ENCODE data around the gene SH3RF1.

Gene SH3RF1

GRCh38 chr4:169163495-169163894, 107.3 kb downstream of the SH3RF1 start:
- DNase-seq (ENCODE audit: low read depth), result no peak

- DNase-seq (ENCODE audit: low read depth), result no peak
These were observed 109.9 kb downstream of the SH3RF1 start for GRCh38 chr4:169160825-169161224.

GRCh38 chr4:169159624-169160171, 111.1 kb downstream of the SH3RF1 start:
- no peak for DNase-seq (ENCODE audit: low read depth)

- DNase-seq (ENCODE audit: low read depth), result no peak
These were observed 111.9 kb downstream of the SH3RF1 start for GRCh38 chr4:169158861-169159260.

GRCh38 chr4:169158046-169158445, 112.7 kb downstream of the SH3RF1 start:
- DNase-seq (ENCODE audit: low read depth), result no peak

- DNase-seq (ENCODE audit: low read depth), result no peak
These were observed 114.4 kb downstream of the SH3RF1 start for GRCh38 chr4:169156392-169156791.

- no peak for DNase-seq (ENCODE audit: low read depth)
These were observed 116.6 kb downstream of the SH3RF1 start for GRCh38 chr4:169154121-169154520.

- DNase-seq (ENCODE audit: low read depth), result no peak
These were observed 117.2 kb downstream of the SH3RF1 start for GRCh38 chr4:169153481-169154087.

- DNase-seq (ENCODE audit: low read depth), result no peak
These were observed 117.9 kb downstream of the SH3RF1 start for GRCh38 chr4:169152899-169153298.

GRCh38 chr4:169152098-169152497, 118.7 kb downstream of the SH3RF1 start:
- no peak for DNase-seq (ENCODE audit: low read depth)

GRCh38 chr4:169151671-169152070, 119.1 kb downstream of the SH3RF1 start:
- no peak for DNase-seq (ENCODE audit: low read depth)

GRCh38 chr4:169150806-169151205, 120.0 kb downstream of the SH3RF1 start:
- DNase-seq (ENCODE audit: low read depth), result no peak

GRCh38 chr4:169148885-169149284, 121.9 kb downstream of the SH3RF1 start:
- no peak for DNase-seq (ENCODE audit: low read depth)

GRCh38 chr4:169147191-169147590, 123.6 kb downstream of the SH3RF1 start:
- DNase-seq (ENCODE audit: low read depth), result no peak

GRCh38 chr4:169144061-169144600, 126.6 kb downstream of the SH3RF1 start:
- DNase-seq (ENCODE audit: low read depth), result no peak

GRCh38 chr4:169143335-169143734, 127.4 kb downstream of the SH3RF1 start:
- no peak for DNase-seq (ENCODE audit: low read depth)

GRCh38 chr4:169142906-169143305, 127.8 kb downstream of the SH3RF1 start:
- DNase-seq (ENCODE audit: low read depth), result no peak

- DNase-seq (ENCODE audit: low read depth), result no peak
These were observed 128.4 kb downstream of the SH3RF1 start for GRCh38 chr4:169142391-169142790.

GRCh38 chr4:169139021-169139420, 131.7 kb downstream of the SH3RF1 start:
- DNase-seq (ENCODE audit: low read depth), result no peak

GRCh38 chr4:169137558-169137920, 133.2 kb downstream of the SH3RF1 start:
- DNase-seq (ENCODE audit: low read depth), result no peak

- no peak for DNase-seq (ENCODE audit: low read depth)
These were observed 133.8 kb downstream of the SH3RF1 start for GRCh38 chr4:169136796-169137557.

GRCh38 chr4:169136330-169136729, 134.4 kb downstream of the SH3RF1 start:
- no peak for DNase-seq (ENCODE audit: low read depth)

GRCh38 chr4:169135776-169136175, 135.0 kb downstream of the SH3RF1 start:
- DNase-seq (ENCODE audit: low read depth), result no peak

Measured in activated T-cell treated with anti-CD3 and anti-CD28 coated beads for 48 hours (primary cell).